ENCODE results near the gene GNB2. TPM values are rescaled to one million over a fixed set of nuclear protein-coding genes. Genes with fewer than 3 reads are reported as not detected.

Gene GNB2
- polyA plus RNA-seq, 2 of the 4 experiments (the other 2 are of a cell fraction): 50.8 to 163 TPM

GRCh38 chr7:100682228-100682741, 8.7 kb downstream of the GNB2 start:
- CTCF ChIA-PET: interaction anchor here (1.2 to 6.4 kb wide), 5 partner anchors 11 to 70 kb away, joined by 3 to 54 read pairs (median 21); partner anchors contain the start of genes GIGYF1, MOSPD3 and POP7
- 63% methylated on average over 7 of the region's 25 CpGs for WGBS (ENCODE audit: missing lambda C conversion rate)
- no peak for DNase-seq (ENCODE audit: low read depth in 1 of 2, low spot score in 1 of 2)

GRCh38 chr7:100682991-100683658, 9.6 kb downstream of the GNB2 start:
- no peak overlapping the region; a peak in 1 of 6 replicates for H3K27ac ChIP-seq
- ChIA-PET POLR2A (interaction anchor here (1.3 kb wide), 1 partner anchor 10 kb away, joined by 4 read pairs; the partner anchor contains the start of gene GNB2), CTCF (interaction anchor here (0.8 to 6.4 kb wide), 8 partner anchors 10 to 123 kb away, joined by 3 to 54 read pairs (median 4); partner anchors contain the start of genes GIGYF1, MOSPD3 and POP7)
- FAIRE-seq (no peak), DNase-seq (ENCODE audit: low read depth in 1 of 2, low spot score in 1 of 2) (no peak), ATAC-seq (no peak)
- TF ChIP-seq USF2 (IDR thresholded peaks at IDR 0.05) (no peak), RFX5 (IDR thresholded peaks at IDR 0.05) (no peak)
- no peak overlapping the region for H3K4me2 ChIP-seq
- peaks cover 26% of the 10 kb centered on the region for H3K4me1 ChIP-seq
- 93% methylated on average over 26 of the region's 28 CpGs for WGBS (ENCODE audit: missing lambda C conversion rate)
- H3K9me3 ChIP-seq: no peaks in the 10 kb centered on the region
- no peak overlapping the region for H3K4me3 ChIP-seq

More at GRCh38 chr7:100682228-100682741, 8.7 kb downstream of the GNB2 start:
- H3K4me2 ChIP-seq: no peak overlapping the region
- TF ChIP-seq FOSL2 (IDR thresholded peaks at IDR 0.05) (no peak), FOSL2 (CRISPR knock-in tag; IDR thresholded peaks at IDR 0.05) (peak; percentile 61), BCL3 (IDR thresholded peaks at IDR 0.05) (no peak)
- no peak for ATAC-seq
- H3K4me3 ChIP-seq: no peak overlapping the region
- no peak for FAIRE-seq
- H3K4me1 ChIP-seq: peaks cover 26% of the 10 kb centered on the region
- no peak overlapping the region; a peak in 1 of 6 replicates for H3K27ac ChIP-seq
- POLR2A ChIA-PET: interaction anchor here (1.3 to 1.6 kb wide), 2 partner anchors 9 to 70 kb away, joined by 4 read pairs; partner anchors contain the start of genes GNB2 and MOSPD3
- H3K9me3 ChIP-seq: no peaks in the 10 kb centered on the region

- CTCF ChIA-PET: interaction anchor here (0.7 to 6.4 kb wide), 8 partner anchors 9 to 553 kb away, joined by 3 to 54 read pairs (median 4); partner anchors contain the start of genes GIGYF1 and MOSPD3
- no peak for DNase-seq (ENCODE audit: low read depth in 1 of 2, low spot score in 1 of 2)
- H3K9me3 ChIP-seq: no peaks in the 10 kb centered on the region
- WGBS (ENCODE audit: missing lambda C conversion rate): 95% methylated on average over 26 of the region's 37 CpGs
- peaks cover 26% of the 10 kb centered on the region for H3K4me1 ChIP-seq
- ATAC-seq: no peak
- H3K4me2 ChIP-seq: no peak overlapping the region
- TF ChIP-seq NR3C1 (IDR thresholded peaks at IDR 0.05): no peak
- TF ChIP-seq EP300 (IDR thresholded peaks at IDR 0.05): no peak
- TF ChIP-seq ZC3H11A (IDR thresholded peaks at IDR 0.05): no peak
- no peak for TF ChIP-seq CBX2 (IDR thresholded peaks at IDR 0.05; ENCODE audit: borderline replicate concordance, low read depth)
- TF ChIP-seq ATOH8 (CRISPR knock-in tag; IDR thresholded peaks at IDR 0.05; ENCODE audit: low read depth): no peak
- no peak for TF ChIP-seq USF2 (IDR thresholded peaks at IDR 0.05)
- TF ChIP-seq RFX5 (IDR thresholded peaks at IDR 0.05): no peak
- TF ChIP-seq FOSB (CRISPR knock-in tag; IDR thresholded peaks at IDR 0.05): no peak
- no peak for TF ChIP-seq NPAS2 (CRISPR knock-in tag; IDR thresholded peaks at IDR 0.05; ENCODE audit: borderline replicate concordance)
- TF ChIP-seq CHD4 (IDR thresholded peaks at IDR 0.05; ENCODE audit: borderline replicate concordance): no peak
- no peak for TF ChIP-seq HDAC2 (IDR thresholded peaks at IDR 0.05)
- TF ChIP-seq FOSL2 (IDR thresholded peaks at IDR 0.05): no peak
- TF ChIP-seq FOSL2 (CRISPR knock-in tag; IDR thresholded peaks at IDR 0.05): no peak
- TF ChIP-seq BCL3 (IDR thresholded peaks at IDR 0.05): no peak
- no peak for TF ChIP-seq CEBPB (IDR thresholded peaks at IDR 0.05)
- no peak for TF ChIP-seq PBX3 (IDR thresholded peaks at IDR 0.05)
- TF ChIP-seq CBX8 (IDR thresholded peaks at IDR 0.05): no peak
- no peak for TF ChIP-seq JUN (IDR thresholded peaks at IDR 0.05)
- TF ChIP-seq HES2 (IDR thresholded peaks at IDR 0.05): no peak
- no peak for TF ChIP-seq EHF (CRISPR knock-in tag; IDR thresholded peaks at IDR 0.05)
- no peak for FAIRE-seq
- no peak overlapping the region for H3K4me3 ChIP-seq
- H3K27ac ChIP-seq: no peak overlapping the region
- POLR2A ChIA-PET: interaction anchor here (1.3 kb wide), 1 partner anchor 11 kb away, joined by 4 read pairs; the partner anchor contains the start of gene GNB2
These were observed 10.4 kb downstream of the GNB2 start for GRCh38 chr7:100683659-100684533.
